Astrocyte of the hippocampus (primary cell): ENCODE data around the gene DYRK3.
A peak's percentile ranks its signal among the peaks of the same experiment; 100 is the strongest.

Source experiments
- DNase-seq: peaks from one replicate; pipeline ENCODE4 v3.0.0; 2011; ENCODE audit warnings: low read depth, low spot score

Gene DYRK3

GRCh38 chr1:206684003-206684402 lies 48.7 kb downstream of the DYRK3 start:
- no peak for DNase-seq

GRCh38 chr1:206684478-206685333 lies 49.4 kb downstream of the DYRK3 start, which contains the start of gene MAPKAPK2:
Gene MAPKAPK2 (plus strand): TSS chr1:206684905. CDS start chr1:206685230, 325 bp downstream.
- DNase-seq = peak; percentile 86

GRCh38 chr1:206685334-206685768 lies 50.0 kb downstream of the DYRK3 start:
- peak; percentile 61 for DNase-seq

GRCh38 chr1:206685769-206686477 lies 50.6 kb downstream of the DYRK3 start:
- DNase-seq = peak; percentile 89

GRCh38 chr1:206686478-206687249 lies 51.3 kb downstream of the DYRK3 start:
- no peak for DNase-seq

GRCh38 chr1:206687251-206687914 lies 52.0 kb downstream of the DYRK3 start:
- DNase-seq = no peak

- DNase-seq = no peak
Measured at GRCh38 chr1:206687915-206688442, 52.6 kb downstream of the DYRK3 start.

GRCh38 chr1:206690516-206690915 lies 55.2 kb downstream of the DYRK3 start:
- DNase-seq = no peak

GRCh38 chr1:206691604-206692003 lies 56.3 kb downstream of the DYRK3 start:
- no peak for DNase-seq

- peak; percentile 90 for DNase-seq
Measured at GRCh38 chr1:206693029-206693428, 57.7 kb downstream of the DYRK3 start.

GRCh38 chr1:206693592-206693991 lies 58.3 kb downstream of the DYRK3 start:
- peak; percentile 78 for DNase-seq

- no peak for DNase-seq
Measured at GRCh38 chr1:206694171-206695124, 59.1 kb downstream of the DYRK3 start.

- DNase-seq = no peak
Measured at GRCh38 chr1:206695733-206696132, 60.4 kb downstream of the DYRK3 start.

GRCh38 chr1:206696812-206697585 lies 61.7 kb downstream of the DYRK3 start:
- no peak for DNase-seq

- no peak for DNase-seq
Measured at GRCh38 chr1:206698011-206698410, 62.7 kb downstream of the DYRK3 start.
